Colonic mucosa (tissue), 4 donors: ENCODE measurements around the gene MUC5B. TPM values are rescaled to one million over a fixed set of nuclear protein-coding genes. Genes with fewer than 3 reads are reported as not detected.

ENCODE experiments used
- DNase-seq: peaks from one replicate; pipeline ENCODE4 v3.0.0-alpha.2; 2020
- H3K27ac ChIP-seq: fragments of 200-600 bp; one replicate; pipeline ENCODE4 v1.8.0; 2021
- H3K27me3 ChIP-seq: fragments of 200-600 bp; one replicate; pipeline ENCODE4 v1.8.0; 2021
- H3K36me3 ChIP-seq: fragments of 200-600 bp; one replicate; pipeline ENCODE4 v1.8.0; 2021
- H3K4me1 ChIP-seq: fragments of 200-600 bp; one replicate; pipeline ENCODE4 v1.8.0; 2021; ENCODE audit warnings: mild to moderate bottlenecking
- H3K4me3 ChIP-seq: fragments of 200-600 bp; one replicate; pipeline ENCODE4 v1.8.0; 2021
- H3K9ac ChIP-seq, 2 donors: one replicate each; pipeline ENCODE4 v1.7.0; 2013; ENCODE audit warnings: control low read depth in 2 of 2, low read depth in 2 of 2, low read length in 2 of 2
- H3K9me3 ChIP-seq: fragments of 200-600 bp; one replicate; pipeline ENCODE4 v1.8.0; 2021
- intact Hi-C: fragments of 100-400 bp; cut with DNase I; formaldehyde crosslinking; loops from one replicate; pipeline ENCODE4 v1.14.1; 2022
- total RNA-seq, 2 donors: library from RNA; stranded (reverse); fragmentation: NEBNext Ultra II Directional in 1 of 2; extraction: Animal tissue kit (Norgen Biotek cat#: 25700) in 1 of 2; gene quantifications; one replicate each; pipeline ENCODE4 v1.2.1, GENCODE V29; 2021
- TF ChIP-seq, protein P1 (sequence below): fragments of 200-600 bp; IDR thresholded peaks from one replicate; pipeline ENCODE4 v1.8.0; 2022; ENCODE audit warnings: antibody characterized with exemption, mild to moderate bottlenecking
- donor health status: healthy.
- donor health status: DM: no; HTN: no; CAD: no.
- donor health status: DM: no; HTN: no; CAD: no.

The MUC5B gene
- total RNA-seq, 2 donors from 2014 or later: 285 to 655 TPM

- TF ChIP-seq, protein P1, sequence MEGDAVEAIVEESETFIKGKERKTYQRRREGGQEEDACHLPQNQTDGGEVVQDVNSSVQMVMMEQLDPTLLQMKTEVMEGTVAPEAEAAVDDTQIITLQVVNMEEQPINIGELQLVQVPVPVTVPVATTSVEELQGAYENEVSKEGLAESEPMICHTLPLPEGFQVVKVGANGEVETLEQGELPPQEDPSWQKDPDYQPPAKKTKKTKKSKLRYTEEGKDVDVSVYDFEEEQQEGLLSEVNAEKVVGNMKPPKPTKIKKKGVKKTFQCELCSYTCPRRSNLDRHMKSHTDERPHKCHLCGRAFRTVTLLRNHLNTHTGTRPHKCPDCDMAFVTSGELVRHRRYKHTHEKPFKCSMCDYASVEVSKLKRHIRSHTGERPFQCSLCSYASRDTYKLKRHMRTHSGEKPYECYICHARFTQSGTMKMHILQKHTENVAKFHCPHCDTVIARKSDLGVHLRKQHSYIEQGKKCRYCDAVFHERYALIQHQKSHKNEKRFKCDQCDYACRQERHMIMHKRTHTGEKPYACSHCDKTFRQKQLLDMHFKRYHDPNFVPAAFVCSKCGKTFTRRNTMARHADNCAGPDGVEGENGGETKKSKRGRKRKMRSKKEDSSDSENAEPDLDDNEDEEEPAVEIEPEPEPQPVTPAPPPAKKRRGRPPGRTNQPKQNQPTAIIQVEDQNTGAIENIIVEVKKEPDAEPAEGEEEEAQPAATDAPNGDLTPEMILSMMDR: no peak
- Histone ChIP-seq H3K9me3 (no peaks in the 10 kb centered on the region), H3K36me3 (no peaks in the 10 kb centered on the region), H3K27ac (no peak overlapping the region), H3K9ac (no peak overlapping the region), H3K4me3 (no peak overlapping the region), H3K4me1 (peaks cover 8% of the 10 kb centered on the region), H3K27me3 (no peaks in the 10 kb centered on the region)
- no peak for DNase-seq
- intact Hi-C loops: loop anchor here (10.0 kb wide), 1 partner anchor 309 kb away; no protein-coding TSS in a partner anchor
These were observed 16.9 kb upstream of the MUC5B start for GRCh38 chr11:1205987-1206331.

GRCh38 chr11:1206391-1207271, 16.2 kb upstream of the MUC5B start:
- H3K9me3 ChIP-seq: no peaks in the 10 kb centered on the region
- no peak overlapping the region for H3K9ac ChIP-seq
- intact Hi-C loops: loop anchor here (10.0 kb wide), 1 partner anchor 308 kb away; no protein-coding TSS in a partner anchor
- H3K36me3 ChIP-seq: no peaks in the 10 kb centered on the region
- TF ChIP-seq, protein P1: no peak
- no peaks in the 10 kb centered on the region for H3K27me3 ChIP-seq
- peaks cover 8% of the 10 kb centered on the region for H3K4me1 ChIP-seq
- no peak overlapping the region for H3K4me3 ChIP-seq
- no peak for DNase-seq
- no peak overlapping the region for H3K27ac ChIP-seq

GRCh38 chr11:1207401-1208143, 15.3 kb upstream of the MUC5B start:
- Histone ChIP-seq H3K9ac (no peak overlapping the region), H3K4me1 (peaks cover 8% of the 10 kb centered on the region), H3K27ac (no peak overlapping the region), H3K4me3 (no peak overlapping the region), H3K36me3 (no peaks in the 10 kb centered on the region), H3K9me3 (no peaks in the 10 kb centered on the region), H3K27me3 (no peaks in the 10 kb centered on the region)
- intact Hi-C loops: loop anchor here (10.0 kb wide), 1 partner anchor 307 kb away; no protein-coding TSS in a partner anchor
- TF ChIP-seq, protein P1: no peak
- DNase-seq: peak; percentile 16

DNA sequence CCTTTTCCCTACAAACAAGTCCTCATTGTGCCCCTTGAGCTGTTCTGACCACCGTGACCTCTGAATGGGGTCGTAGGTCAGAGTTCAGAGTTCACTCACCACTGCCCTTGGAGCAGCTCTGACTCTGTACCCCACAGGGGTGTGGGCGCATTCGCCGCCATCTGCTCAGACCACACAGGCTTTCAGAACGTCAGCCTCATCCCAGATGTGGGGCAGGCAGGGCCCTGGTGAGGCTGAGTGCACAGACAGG, 14.8 kb upstream of the MUC5B start:
- Histone ChIP-seq H3K36me3 (no peaks in the 10 kb centered on the region), H3K4me3 (no peak overlapping the region), H3K27ac (no peak overlapping the region), H3K9me3 (no peaks in the 10 kb centered on the region), H3K4me1 (peaks cover 8% of the 10 kb centered on the region), H3K9ac (no peak overlapping the region), H3K27me3 (no peaks in the 10 kb centered on the region)
- TF ChIP-seq, protein P1: no peak
- intact Hi-C loops: loop anchor here (10.0 kb wide), 1 partner anchor 307 kb away; no protein-coding TSS in a partner anchor
- DNase-seq: no peak

GRCh38 chr11:1208394-1209261, 14.2 kb upstream of the MUC5B start:
- H3K27me3 ChIP-seq: no peaks in the 10 kb centered on the region
- TF ChIP-seq, protein P1: no peak
- no peak overlapping the region for H3K27ac ChIP-seq
- H3K36me3 ChIP-seq: no peaks in the 10 kb centered on the region
- intact Hi-C loops: loop anchor here (10.0 kb wide), 1 partner anchor 306 kb away; no protein-coding TSS in a partner anchor
- H3K9ac ChIP-seq: no peak overlapping the region
- DNase-seq: no peak
- no peaks in the 10 kb centered on the region for H3K9me3 ChIP-seq
- H3K4me1 ChIP-seq: peaks cover 5% of the 10 kb centered on the region
- H3K4me3 ChIP-seq: no peak overlapping the region
